ENCODE data around the gene MORN1. TPM values are rescaled to one million over a fixed set of nuclear protein-coding genes. Genes with fewer than 3 reads are reported as not detected.

MORN1 gene
- total RNA-seq, 1 donor from 2014 or later = 24.4 TPM

- H3K4me3 Mint-ChIP-seq = peak overlapping the region; percentile 66
- H3K36me3 Mint-ChIP-seq (ENCODE audit: low read depth) = peaks cover 4% of the 10 kb centered on the region
- peak overlapping the region; percentile 19 for H3K27ac Mint-ChIP-seq (ENCODE audit: unreplicated experiment)
- TF ChIP-seq, protein P1, sequence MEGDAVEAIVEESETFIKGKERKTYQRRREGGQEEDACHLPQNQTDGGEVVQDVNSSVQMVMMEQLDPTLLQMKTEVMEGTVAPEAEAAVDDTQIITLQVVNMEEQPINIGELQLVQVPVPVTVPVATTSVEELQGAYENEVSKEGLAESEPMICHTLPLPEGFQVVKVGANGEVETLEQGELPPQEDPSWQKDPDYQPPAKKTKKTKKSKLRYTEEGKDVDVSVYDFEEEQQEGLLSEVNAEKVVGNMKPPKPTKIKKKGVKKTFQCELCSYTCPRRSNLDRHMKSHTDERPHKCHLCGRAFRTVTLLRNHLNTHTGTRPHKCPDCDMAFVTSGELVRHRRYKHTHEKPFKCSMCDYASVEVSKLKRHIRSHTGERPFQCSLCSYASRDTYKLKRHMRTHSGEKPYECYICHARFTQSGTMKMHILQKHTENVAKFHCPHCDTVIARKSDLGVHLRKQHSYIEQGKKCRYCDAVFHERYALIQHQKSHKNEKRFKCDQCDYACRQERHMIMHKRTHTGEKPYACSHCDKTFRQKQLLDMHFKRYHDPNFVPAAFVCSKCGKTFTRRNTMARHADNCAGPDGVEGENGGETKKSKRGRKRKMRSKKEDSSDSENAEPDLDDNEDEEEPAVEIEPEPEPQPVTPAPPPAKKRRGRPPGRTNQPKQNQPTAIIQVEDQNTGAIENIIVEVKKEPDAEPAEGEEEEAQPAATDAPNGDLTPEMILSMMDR (conservative IDR thresholded peaks at IDR 0.05) = no peak
- H3K4me1 Mint-ChIP-seq = peaks cover 56% of the 10 kb centered on the region
- no peak for DNase-seq (ENCODE audit: low read depth, low spot score)
- H3K27me3 Mint-ChIP-seq (ENCODE audit: low read depth) = no peaks in the 10 kb centered on the region
- H3K9me3 Mint-ChIP-seq = no peaks in the 10 kb centered on the region
These were observed 118.5 kb downstream of the MORN1 start for GRCh38 chr1:2272686-2273400.

GRCh38 chr1:2271841-2272655 lies 119.3 kb downstream of the MORN1 start:
- Mint-ChIP-seq H3K27me3 (ENCODE audit: low read depth) (no peaks in the 10 kb centered on the region), H3K27ac (ENCODE audit: unreplicated experiment) (peak overlapping the region; percentile 78), H3K4me1 (peaks cover 52% of the 10 kb centered on the region), H3K9me3 (no peaks in the 10 kb centered on the region), H3K36me3 (ENCODE audit: low read depth) (no peaks in the 10 kb centered on the region), H3K4me3 (peak overlapping the region; percentile 66)
- DNase-seq (ENCODE audit: low read depth, low spot score) = peak; percentile 56
- TF ChIP-seq, protein P1 (conservative IDR thresholded peaks at IDR 0.05) = no peak

Other genes with a start within 250 kb of the MORN1 start
- 80.9 and 93.7 TPM in 2 replicates for gene FAAP20, start 196.8 kb downstream of the MORN1 start, total RNA-seq
- 58.9 and 62.0 TPM in 2 replicates for gene SKI, start 163.2 kb downstream of the MORN1 start, total RNA-seq
- gene RER1, start 287 bp upstream of the MORN1 start, total RNA-seq = 108 and 111 TPM in 2 replicates
- gene PEX10, start 21.0 kb upstream of the MORN1 start, total RNA-seq = 31.2 and 31.9 TPM in 2 replicates
- gene PLCH2, start 84.7 kb upstream of the MORN1 start, total RNA-seq = 0.37 and 0.59 TPM in 2 replicates
- 62.5 and 65.5 TPM in 2 replicates for gene PANK4, start 135.0 kb upstream of the MORN1 start, total RNA-seq
- 90.9 and 92.2 TPM in 2 replicates for gene HES5, start 138.7 kb upstream of the MORN1 start, total RNA-seq
- gene TNFRSF14, start 164.8 kb upstream of the MORN1 start, total RNA-seq = 0.61 TPM in 2 replicates
- gene PRXL2B, start 195.2 kb upstream of the MORN1 start, total RNA-seq = 51.3 and 58.9 TPM in 2 replicates
- 0.51 and 0.84 TPM in 2 replicates for gene MMEL1, start 241.5 kb upstream of the MORN1 start, total RNA-seq